DOHH2 (cell line): Measurements from ENCODE around the gene CNTN4.

ENCODE experiments used
- H3F3A ChIP-seq: fragments of 200-600 bp; sonication (generic), shearing (Covaris generic); 2 replicates; pipeline ENCODE4 v1.6.0; 2016; ENCODE audit warnings: antibody characterized with exemption, mild to moderate bottlenecking; ENCODE audit not compliant: control insufficient read depth, insufficient read depth
- H3K27ac ChIP-seq: fragments of 200-600 bp; sonication (generic); 2 replicates; pipeline ENCODE4 v1.5.1; 2014; ENCODE audit warnings: low read depth, mild to moderate bottlenecking, low read length, moderate library complexity
- H3K27me3 ChIP-seq: fragments of 200-600 bp; sonication (generic); 2 replicates; pipeline ENCODE4 v1.6.1; 2014; ENCODE audit warnings: mild to moderate bottlenecking, low read length, mixed read lengths; ENCODE audit not compliant: control insufficient read depth
- H3K36me3 ChIP-seq: fragments of 200-600 bp; sonication (generic); 2 replicates; pipeline ENCODE4 v1.6.1; 2014; ENCODE audit warnings: mild to moderate bottlenecking, low read length, moderate library complexity, mixed read lengths; ENCODE audit not compliant: control insufficient read depth
- H3K4me1 ChIP-seq: fragments of 200-600 bp; sonication (generic); 2 replicates; pipeline ENCODE4 v1.6.1; 2014; ENCODE audit warnings: mild to moderate bottlenecking, low read length, mixed read lengths; ENCODE audit not compliant: control insufficient read depth
- H3K4me2 ChIP-seq: fragments of 200-600 bp; sonication (generic); 2 replicates; pipeline ENCODE4 v1.6.0; 2014; ENCODE audit warnings: mild to moderate bottlenecking, low read length, moderate library complexity
- H3K4me3 ChIP-seq: fragments of 200-600 bp; sonication (generic); 2 replicates; pipeline ENCODE4 v1.5.1; 2014; ENCODE audit warnings: mild to moderate bottlenecking, low read length, mixed read lengths
- H3K79me2 ChIP-seq: fragments of 200-600 bp; sonication (generic); 2 replicates; pipeline ENCODE4 v1.6.1; 2014; ENCODE audit warnings: mild to moderate bottlenecking, low read length, mixed read lengths; ENCODE audit not compliant: control insufficient read depth
- H3K9me2 ChIP-seq: fragments of 200-600 bp; sonication (generic); replicated peaks from 2 replicates; pipeline ENCODE4 v1.6.1; 2014; ENCODE audit warnings: mild to moderate bottlenecking, low read length, mixed read lengths; ENCODE audit not compliant: control insufficient read depth
- H3K9me3 ChIP-seq: fragments of 200-600 bp; sonication (generic); 2 replicates; pipeline ENCODE4 v1.6.1; 2014; ENCODE audit warnings: antibody characterized with exemption, low read length, mixed read lengths; ENCODE audit not compliant: control insufficient read depth, insufficient read depth
- H4K20me1 ChIP-seq: fragments of 200-600 bp; sonication (generic); 2 replicates; pipeline ENCODE4 v1.6.0; 2014; ENCODE audit warnings: low read depth, mild to moderate bottlenecking, antibody characterized with exemption, low read length, moderate library complexity; ENCODE audit not compliant: control insufficient read depth, insufficient read depth
- EZH2phosphoT487 ChIP-seq: fragments of 200-600 bp; sonication (generic); IDR thresholded peaks from 2 replicates; pipeline ENCODE4 v1.6.1; 2017; ENCODE audit warnings: borderline replicate concordance, mild to moderate bottlenecking, antibody characterized with exemption, low read length, moderate library complexity, mixed read lengths
- TF ChIP-seq, protein P1 (sequence below): fragments of 200-600 bp; sonication (generic); IDR thresholded peaks from one replicate; pipeline ENCODE4 v1.5.1; 2014; ENCODE audit warnings: antibody characterized with exemption, mild to moderate bottlenecking, low read depth, low read length; ENCODE audit not compliant: poor library complexity, severe bottlenecking

CNTN4 gene

DNA sequence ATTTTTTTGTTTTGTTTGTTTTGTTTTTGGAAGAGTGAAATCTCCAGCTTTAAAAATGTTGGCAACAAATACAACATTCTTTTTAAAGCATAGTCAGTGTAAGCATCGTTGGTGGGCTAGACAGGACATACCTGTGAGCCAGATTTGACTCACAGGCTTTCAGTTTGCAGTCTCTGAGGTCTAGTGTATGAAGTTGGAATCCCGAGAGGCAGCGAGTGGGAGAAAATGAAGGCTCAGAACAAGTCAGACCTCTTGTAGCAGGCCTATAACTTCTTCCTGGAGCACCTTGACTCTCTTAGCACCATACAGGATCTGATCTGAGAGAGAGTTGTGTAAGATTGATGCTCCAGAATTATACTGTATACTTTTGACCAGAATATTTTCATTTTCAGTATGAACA, 60.2 kb downstream of the CNTN4 start:
- H3K4me3 ChIP-seq: no peak overlapping the region
- H3K79me2 ChIP-seq: no peaks in the 10 kb centered on the region
- no peaks in the 10 kb centered on the region for H3F3A ChIP-seq
- H3K27ac ChIP-seq: no peak overlapping the region
- no peaks in the 10 kb centered on the region for H4K20me1 ChIP-seq
- no peaks in the 10 kb centered on the region for H3K9me2 ChIP-seq
- no peaks in the 10 kb centered on the region for H3K27me3 ChIP-seq
- no peaks in the 10 kb centered on the region for H3K4me1 ChIP-seq
- H3K9me3 ChIP-seq: no peaks in the 10 kb centered on the region
- H3K36me3 ChIP-seq: no peaks in the 10 kb centered on the region
- H3K4me2 ChIP-seq: no peak overlapping the region
- TF ChIP-seq EZH2phosphoT487: no peak
- TF ChIP-seq, protein P1, sequence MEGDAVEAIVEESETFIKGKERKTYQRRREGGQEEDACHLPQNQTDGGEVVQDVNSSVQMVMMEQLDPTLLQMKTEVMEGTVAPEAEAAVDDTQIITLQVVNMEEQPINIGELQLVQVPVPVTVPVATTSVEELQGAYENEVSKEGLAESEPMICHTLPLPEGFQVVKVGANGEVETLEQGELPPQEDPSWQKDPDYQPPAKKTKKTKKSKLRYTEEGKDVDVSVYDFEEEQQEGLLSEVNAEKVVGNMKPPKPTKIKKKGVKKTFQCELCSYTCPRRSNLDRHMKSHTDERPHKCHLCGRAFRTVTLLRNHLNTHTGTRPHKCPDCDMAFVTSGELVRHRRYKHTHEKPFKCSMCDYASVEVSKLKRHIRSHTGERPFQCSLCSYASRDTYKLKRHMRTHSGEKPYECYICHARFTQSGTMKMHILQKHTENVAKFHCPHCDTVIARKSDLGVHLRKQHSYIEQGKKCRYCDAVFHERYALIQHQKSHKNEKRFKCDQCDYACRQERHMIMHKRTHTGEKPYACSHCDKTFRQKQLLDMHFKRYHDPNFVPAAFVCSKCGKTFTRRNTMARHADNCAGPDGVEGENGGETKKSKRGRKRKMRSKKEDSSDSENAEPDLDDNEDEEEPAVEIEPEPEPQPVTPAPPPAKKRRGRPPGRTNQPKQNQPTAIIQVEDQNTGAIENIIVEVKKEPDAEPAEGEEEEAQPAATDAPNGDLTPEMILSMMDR: no peak

DNA sequence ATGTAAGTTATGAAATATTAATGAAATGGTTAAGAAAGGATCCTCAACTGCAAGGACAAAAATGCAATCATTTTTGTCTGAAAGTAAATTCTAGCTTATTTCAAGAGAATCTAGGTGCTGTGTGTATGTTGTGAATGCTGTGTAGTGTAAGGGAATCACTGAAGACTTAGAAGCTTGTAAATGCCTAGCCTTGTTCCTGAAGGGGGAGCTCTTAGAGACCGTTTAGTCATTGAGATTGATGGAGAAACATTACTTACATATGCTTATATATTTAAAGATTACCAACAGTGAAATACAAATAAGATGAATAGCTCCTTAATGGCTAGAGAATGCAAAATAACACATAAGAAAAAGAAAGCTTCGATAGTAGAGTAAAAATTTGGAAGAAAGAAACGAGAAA, 67.9 kb downstream of the CNTN4 start:
- TF ChIP-seq, protein P1: peak; percentile 14
- no peak for TF ChIP-seq EZH2phosphoT487
- H3K4me2 ChIP-seq: no peak overlapping the region

DNA sequence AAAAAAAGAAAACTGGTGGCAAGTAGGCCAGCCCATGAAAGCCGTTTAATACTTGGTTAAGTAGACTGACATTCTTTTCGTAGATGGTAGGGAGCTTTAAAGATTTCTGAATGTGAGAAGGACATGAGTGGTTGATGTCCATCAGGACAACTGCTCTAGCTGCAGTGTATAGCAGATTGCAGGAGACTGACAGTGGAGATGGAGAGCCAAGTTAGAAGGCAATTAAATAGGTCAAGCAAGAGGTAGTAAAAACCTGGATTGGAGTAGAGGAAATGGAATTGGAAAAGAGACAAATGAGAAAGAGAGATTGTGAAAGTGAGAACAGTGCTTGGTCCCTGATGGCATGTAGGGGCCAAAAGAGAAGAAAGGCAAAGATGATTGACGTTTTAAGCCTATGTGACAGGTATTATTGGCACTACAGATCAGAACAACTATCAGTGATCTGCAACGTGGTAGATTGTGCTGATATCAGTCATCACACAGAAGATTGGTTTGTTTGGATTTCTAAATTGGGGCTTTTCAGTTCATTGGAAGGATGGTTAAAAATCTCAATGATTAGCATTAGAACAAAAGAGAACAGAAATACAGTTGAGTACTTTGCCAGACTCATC, 74.0 kb downstream of the CNTN4 start:
- no peaks in the 10 kb centered on the region for H3K4me1 ChIP-seq
- H3K4me3 ChIP-seq: no peak overlapping the region
- TF ChIP-seq, protein P1: no peak
- TF ChIP-seq EZH2phosphoT487: no peak
- H4K20me1 ChIP-seq: no peaks in the 10 kb centered on the region
- no peaks in the 10 kb centered on the region for H3K79me2 ChIP-seq
- H3K36me3 ChIP-seq: no peaks in the 10 kb centered on the region
- no peak overlapping the region for H3K27ac ChIP-seq
- no peak overlapping the region for H3K4me2 ChIP-seq
- H3F3A ChIP-seq: no peaks in the 10 kb centered on the region
- H3K9me2 ChIP-seq: no peaks in the 10 kb centered on the region
- no peaks in the 10 kb centered on the region for H3K27me3 ChIP-seq
- H3K9me3 ChIP-seq: no peaks in the 10 kb centered on the region

More for the DNA sequence above, 67.9 kb downstream of the CNTN4 start:
- Histone ChIP-seq H3K4me1 (no peaks in the 10 kb centered on the region), H3K27ac (no peak overlapping the region), H4K20me1 (no peaks in the 10 kb centered on the region), H3K9me2 (no peaks in the 10 kb centered on the region), H3K79me2 (no peaks in the 10 kb centered on the region), H3K36me3 (no peaks in the 10 kb centered on the region), H3K4me3 (no peak overlapping the region), H3K9me3 (no peaks in the 10 kb centered on the region), H3F3A (no peaks in the 10 kb centered on the region), H3K27me3 (no peaks in the 10 kb centered on the region)
